ENCODE measurements around the gene EXOC3L2. TPM values are rescaled to one million over a fixed set of nuclear protein-coding genes. Genes with fewer than 3 reads are reported as not detected.

Gene EXOC3L2
- total RNA-seq, 1 donor from 2014 or later: 3.6 TPM

DNA sequence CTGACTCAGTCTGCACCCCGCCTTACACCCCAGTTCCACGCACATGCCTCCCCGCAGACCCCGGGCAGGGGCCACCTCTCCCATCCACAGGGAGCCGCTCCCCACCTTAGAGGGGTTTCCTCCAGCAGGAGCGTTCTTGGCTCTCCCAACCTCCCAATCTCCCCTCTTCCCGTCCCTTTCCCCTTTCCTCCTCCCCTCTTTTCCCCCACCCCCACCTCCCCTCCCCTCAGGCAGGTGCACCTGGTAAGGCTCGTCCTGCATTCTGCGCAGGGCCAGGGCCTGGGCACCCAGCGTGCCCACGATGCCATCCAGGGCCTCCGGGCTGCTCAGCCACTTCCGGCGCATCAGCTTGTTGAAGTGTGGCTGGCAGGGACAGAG, 27.3 kb downstream of the EXOC3L2 start:
- TF ChIP-seq, protein P1, sequence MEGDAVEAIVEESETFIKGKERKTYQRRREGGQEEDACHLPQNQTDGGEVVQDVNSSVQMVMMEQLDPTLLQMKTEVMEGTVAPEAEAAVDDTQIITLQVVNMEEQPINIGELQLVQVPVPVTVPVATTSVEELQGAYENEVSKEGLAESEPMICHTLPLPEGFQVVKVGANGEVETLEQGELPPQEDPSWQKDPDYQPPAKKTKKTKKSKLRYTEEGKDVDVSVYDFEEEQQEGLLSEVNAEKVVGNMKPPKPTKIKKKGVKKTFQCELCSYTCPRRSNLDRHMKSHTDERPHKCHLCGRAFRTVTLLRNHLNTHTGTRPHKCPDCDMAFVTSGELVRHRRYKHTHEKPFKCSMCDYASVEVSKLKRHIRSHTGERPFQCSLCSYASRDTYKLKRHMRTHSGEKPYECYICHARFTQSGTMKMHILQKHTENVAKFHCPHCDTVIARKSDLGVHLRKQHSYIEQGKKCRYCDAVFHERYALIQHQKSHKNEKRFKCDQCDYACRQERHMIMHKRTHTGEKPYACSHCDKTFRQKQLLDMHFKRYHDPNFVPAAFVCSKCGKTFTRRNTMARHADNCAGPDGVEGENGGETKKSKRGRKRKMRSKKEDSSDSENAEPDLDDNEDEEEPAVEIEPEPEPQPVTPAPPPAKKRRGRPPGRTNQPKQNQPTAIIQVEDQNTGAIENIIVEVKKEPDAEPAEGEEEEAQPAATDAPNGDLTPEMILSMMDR (IDR thresholded peaks at IDR 0.05): no peak
- ATAC-seq (no peak), DNase-seq (no peak)
- H3K9me3 ChIP-seq: no peaks in the 10 kb centered on the region
- intact Hi-C loops (cut with DNase I): no loop called here
- H3K4me3 ChIP-seq: no peak overlapping the region
- H3K4me1 ChIP-seq: peaks cover 21% of the 10 kb centered on the region
- no peaks in the 10 kb centered on the region for H3K36me3 ChIP-seq
- no peak overlapping the region for H3K27ac ChIP-seq
- H3K27me3 ChIP-seq (ENCODE audit: low read depth): peaks cover 34% of the 10 kb centered on the region

DNA sequence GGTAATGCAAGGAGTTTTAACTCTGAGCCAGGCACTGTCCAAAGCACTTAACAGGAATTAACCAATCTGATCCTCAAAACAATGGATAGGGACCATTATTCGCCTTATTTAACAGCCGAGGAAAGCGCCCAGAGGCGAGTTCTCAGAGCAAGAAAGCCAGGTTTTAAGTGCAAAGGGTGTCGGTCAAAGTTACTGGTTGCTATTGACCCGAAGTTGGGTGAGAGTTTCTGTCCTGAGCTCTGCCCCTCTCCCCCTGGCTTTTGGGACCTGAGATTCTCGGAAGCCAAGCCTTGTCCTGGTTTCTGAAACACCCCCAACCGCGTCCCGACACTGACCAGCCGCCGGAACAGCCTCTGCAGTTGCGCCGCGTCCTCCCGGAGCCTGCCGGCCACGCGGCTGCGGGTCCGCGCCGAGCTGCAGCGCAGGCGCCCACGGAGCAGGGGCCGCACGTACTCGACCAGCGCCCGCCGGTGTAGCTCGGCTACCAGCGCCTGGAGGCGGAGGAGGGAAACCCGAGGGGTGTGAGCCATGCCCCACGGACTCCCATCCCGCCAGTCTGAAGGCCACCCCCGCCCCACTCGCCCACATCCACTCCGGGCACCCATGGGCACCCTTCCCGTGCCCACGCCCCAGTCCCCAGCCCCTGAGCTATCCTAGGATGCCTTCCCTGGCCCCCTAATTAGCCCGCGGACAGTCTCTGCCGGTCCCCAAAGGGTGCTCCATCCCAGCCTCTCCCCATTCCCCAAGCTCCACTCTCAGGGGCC, 27.8 kb downstream of the EXOC3L2 start:
- H3K27me3 ChIP-seq (ENCODE audit: low read depth): peaks cover 34% of the 10 kb centered on the region
- TF ChIP-seq, protein P1 (IDR thresholded peaks at IDR 0.05): no peak
- no peaks in the 10 kb centered on the region for H3K36me3 ChIP-seq
- no peaks in the 10 kb centered on the region for H3K9me3 ChIP-seq
- no peak overlapping the region for H3K27ac ChIP-seq
- ATAC-seq (peak in 1 of 2 donors; percentile 28), DNase-seq (no peak)
- peaks cover 25% of the 10 kb centered on the region for H3K4me1 ChIP-seq
- no peak overlapping the region for H3K4me3 ChIP-seq
- intact Hi-C loops (cut with DNase I): no loop called here

DNA sequence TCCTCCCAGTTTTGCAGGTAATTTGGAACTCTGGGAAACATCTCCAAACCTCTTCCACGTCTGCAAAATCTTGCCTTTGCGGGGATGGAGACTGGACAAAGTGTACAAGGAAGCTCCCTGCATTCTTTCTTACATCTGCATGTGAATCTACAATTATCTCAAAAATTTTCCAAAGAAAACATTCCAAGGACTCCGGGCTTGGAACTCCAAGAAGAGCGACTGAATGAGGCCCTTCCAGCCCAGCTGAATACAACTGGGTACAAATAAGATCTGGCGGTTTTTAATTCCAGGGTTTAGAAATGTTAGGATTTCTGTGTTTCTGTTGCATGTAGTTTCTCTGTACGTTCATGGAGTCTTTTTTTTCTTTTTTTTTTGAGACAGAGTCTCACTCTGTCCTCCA, 28.5 kb downstream of the EXOC3L2 start:
- H3K27ac ChIP-seq: no peak overlapping the region
- no peak for DNase-seq
- TF ChIP-seq, protein P1 (IDR thresholded peaks at IDR 0.05): no peak
- intact Hi-C loops (cut with DNase I): no loop called here
- H3K4me1 ChIP-seq: peaks cover 31% of the 10 kb centered on the region
- H3K36me3 ChIP-seq: no peaks in the 10 kb centered on the region
- H3K9me3 ChIP-seq: no peaks in the 10 kb centered on the region
- H3K27me3 ChIP-seq (ENCODE audit: low read depth): peaks cover 34% of the 10 kb centered on the region
- no peak for ATAC-seq
- H3K4me3 ChIP-seq: no peak overlapping the region

DNA sequence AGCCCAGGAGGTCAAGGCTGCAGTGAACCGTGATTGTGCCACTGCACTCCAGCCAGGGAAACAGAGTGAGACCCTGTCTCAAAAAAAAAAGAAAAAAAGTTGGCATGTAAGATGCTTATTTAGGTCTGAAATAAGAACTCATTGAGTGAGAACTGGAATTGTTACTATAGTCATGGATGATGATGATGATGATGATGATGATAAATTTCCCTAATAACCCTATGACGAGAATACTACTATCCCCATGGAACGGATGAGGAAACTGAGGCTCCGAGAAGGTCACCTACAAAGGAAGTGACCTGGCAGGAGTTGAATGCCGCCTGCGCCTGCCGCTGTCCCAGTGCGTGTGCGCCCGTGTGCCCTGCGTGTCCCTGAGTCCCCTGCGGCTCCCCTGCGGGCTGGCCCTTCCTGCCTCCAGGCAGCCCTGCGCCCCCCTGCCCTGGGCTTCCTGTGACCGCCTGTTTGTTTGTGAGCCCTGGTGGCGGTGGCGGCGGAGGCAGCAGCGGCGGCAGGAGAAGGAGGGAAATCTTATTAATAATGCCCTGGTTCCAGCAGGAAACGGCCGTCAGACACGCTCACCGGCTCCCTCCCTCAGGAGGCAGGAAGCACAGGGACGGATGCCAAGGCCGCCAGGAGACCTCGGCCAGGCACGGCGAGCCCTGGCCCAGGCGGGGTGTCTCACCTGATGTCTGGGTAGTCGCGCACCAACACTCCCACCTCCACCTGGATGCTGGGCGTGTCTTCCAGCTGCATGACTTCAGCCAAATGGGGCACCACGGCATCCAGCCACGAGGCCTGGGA, 29.6 kb downstream of the EXOC3L2 start:
- Histone ChIP-seq H3K9me3 (no peaks in the 10 kb centered on the region), H3K4me1 (peaks cover 34% of the 10 kb centered on the region), H3K4me3 (no peak overlapping the region), H3K36me3 (no peaks in the 10 kb centered on the region), H3K27me3 (ENCODE audit: low read depth) (peaks cover 34% of the 10 kb centered on the region), H3K27ac (no peak overlapping the region)
- intact Hi-C loops (cut with DNase I): no loop called here
- DNase-seq (peak; percentile 56), ATAC-seq (peak; percentile 11 to 34)
- TF ChIP-seq, protein P1 (IDR thresholded peaks at IDR 0.05): no peak

- ATAC-seq (peak in 1 of 2 donors; percentile 12), DNase-seq (no peak)
- intact Hi-C loops (cut with DNase I): no loop called here
Measured at GRCh38 chr19:45213031-45213430, 32.2 kb downstream of the EXOC3L2 start.

More at GRCh38 chr19:45213031-45213430, 32.2 kb downstream of the EXOC3L2 start:
- H3K27ac ChIP-seq: no peak overlapping the region
- H3K36me3 ChIP-seq: no peaks in the 10 kb centered on the region
- TF ChIP-seq, protein P1 (IDR thresholded peaks at IDR 0.05): no peak
- H3K9me3 ChIP-seq: no peaks in the 10 kb centered on the region
- H3K27me3 ChIP-seq (ENCODE audit: low read depth): peaks cover 29% of the 10 kb centered on the region
- H3K4me1 ChIP-seq: peaks cover 34% of the 10 kb centered on the region
- no peak overlapping the region for H3K4me3 ChIP-seq

All from lower lobe of right lung (tissue), 2 donors.